GM19023 (cell line): Measurements from ENCODE around the gene CLEC10A.
"Not testable (repeated sequence)": the region's sequence is repeated elsewhere in the genome, so short reads cannot be mapped to it uniquely, and the experiment has no call there.

ENCODE experiments used
- ATAC-seq: cut with Tn5 transposase; IDR thresholded peaks from one replicate; pipeline ENCODE4 v1.9.1; 2021; ENCODE audit warnings: mild to moderate bottlenecking, moderate library complexity; ENCODE audit not compliant: unreplicated experiment

CLEC10A gene

GRCh38 chr17:7079581-7080455 lies at the start of gene CLEC10A:
TSS of gene CLEC10A (minus strand) at chr17:7080251. CDS start at chr17:7078812, 1,439 bp downstream.
- ATAC-seq: no peak

DNA sequence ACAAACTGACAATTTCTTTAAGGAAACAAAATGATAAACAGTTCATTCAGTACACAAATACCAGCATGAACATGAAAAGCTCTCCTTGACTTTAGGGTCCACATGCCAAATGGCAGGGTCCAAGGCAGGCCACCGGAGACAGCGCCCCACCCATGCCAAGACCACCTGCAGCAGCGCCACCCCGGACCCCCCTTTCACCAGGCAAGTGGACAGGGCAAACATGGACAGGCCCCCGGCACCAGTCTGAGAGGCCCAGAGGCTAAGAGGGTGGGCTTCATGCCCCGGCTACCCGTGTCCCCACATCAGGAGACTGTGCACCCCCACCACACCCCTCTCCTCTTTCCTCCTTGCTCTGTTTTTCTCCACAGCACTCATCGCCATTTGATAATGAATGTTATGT lies 49.3 kb upstream of the CLEC10A start:
- ATAC-seq: no peak

DNA sequence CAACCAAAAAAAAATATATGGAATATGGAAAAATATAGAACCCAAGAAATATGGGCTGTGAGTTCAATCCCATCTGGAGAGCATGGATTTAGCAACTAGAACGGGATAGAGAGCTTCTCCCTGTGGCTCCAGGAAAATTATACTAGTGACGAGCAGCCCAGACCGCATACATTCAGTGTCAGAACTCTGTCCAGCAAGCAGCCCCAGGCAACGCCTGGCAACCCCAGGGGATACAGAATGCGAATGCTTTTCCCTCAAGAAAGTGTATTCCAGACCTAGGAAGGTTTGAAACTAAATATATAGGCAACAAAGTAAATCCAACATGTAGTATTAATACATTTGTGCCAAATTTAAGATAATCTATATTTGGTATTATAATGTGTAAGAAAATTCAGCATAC lies 48.1 kb upstream of the CLEC10A start:
- no peak for ATAC-seq

GRCh38 chr17:7127501-7127900 lies 47.5 kb upstream of the CLEC10A start:
- not testable (repeated sequence) for ATAC-seq

DNA sequence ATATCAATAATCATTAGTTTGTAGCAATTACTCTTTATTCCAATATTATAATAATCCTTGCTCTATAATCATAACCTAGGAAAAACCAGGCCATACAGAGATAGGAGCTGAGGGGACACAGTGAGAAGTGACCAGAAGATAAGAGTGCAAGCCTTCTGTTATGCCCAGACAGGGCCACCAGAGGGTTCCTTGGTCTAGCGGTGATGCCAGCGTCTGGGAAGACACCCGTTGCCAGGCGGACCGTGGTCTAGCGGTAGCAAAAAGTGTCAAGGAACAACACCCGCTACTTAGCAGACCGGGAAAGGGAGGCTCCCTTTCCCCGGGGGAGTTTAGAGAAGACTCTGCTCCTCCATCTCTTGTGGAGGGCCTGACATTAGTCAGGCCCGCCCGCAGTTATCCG lies 46.3 kb upstream of the CLEC10A start:
- not testable (repeated sequence) for ATAC-seq

DNA sequence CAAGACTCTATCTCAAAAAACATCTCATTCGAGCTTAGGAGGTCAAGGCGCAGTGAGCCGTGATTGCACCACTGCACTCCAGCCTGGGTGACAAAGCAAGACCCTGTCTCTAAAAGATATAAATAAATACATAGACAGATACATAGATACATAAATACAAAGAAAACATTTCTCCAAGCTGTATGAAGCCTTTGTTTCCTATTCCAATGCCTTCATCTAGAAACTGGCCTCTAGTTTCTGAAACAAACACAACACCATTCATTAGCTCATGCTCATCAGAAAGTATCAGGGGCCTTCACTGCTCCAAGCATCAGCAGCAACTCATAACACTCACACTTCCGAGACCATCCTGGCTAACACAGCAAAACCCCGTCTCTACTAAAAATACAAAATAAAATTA lies 44.9 kb upstream of the CLEC10A start:
- no peak for ATAC-seq

- ATAC-seq: no peak
Measured at GRCh38 chr17:7123844-7124243, 43.8 kb upstream of the CLEC10A start.

DNA sequence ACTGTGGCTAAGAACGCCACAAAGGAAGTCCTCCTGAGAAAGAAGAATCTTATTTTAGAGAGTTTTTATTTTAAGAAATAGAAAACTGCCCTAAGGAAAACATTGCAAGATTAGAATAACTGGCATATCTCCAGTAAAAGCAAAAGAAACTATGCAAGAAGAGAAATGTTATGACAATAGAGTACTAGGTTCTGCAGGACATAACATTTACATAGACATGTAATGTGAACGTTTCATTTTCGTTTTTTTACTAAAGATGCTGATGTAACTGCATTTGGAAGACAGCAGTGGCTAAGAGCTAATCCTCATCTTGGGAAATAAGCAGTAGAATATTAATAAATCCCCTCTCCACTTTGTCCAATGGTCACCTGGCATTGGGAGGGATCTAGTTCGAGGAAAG lies 42.3 kb upstream of the CLEC10A start:
- ATAC-seq: no peak

DNA sequence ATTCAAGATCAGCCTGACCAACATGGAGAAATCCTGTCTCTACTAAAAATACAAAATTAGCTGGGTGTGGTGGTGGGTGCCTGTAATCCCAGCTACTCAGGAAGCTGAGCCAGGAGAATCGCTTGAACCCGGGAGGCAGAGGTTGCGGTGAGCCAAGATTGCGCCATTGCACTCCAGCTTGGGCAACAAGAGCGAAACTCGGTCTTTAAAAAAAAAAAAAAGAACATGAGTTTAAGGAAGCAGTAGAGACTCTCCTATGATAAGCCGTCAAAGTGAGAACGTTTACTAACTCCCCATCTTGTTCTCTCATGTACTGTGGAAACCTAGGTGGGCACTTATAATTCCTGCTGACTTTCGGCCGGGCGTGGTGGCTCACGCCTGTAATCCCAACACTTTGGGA lies 40.6 kb upstream of the CLEC10A start:
- not testable (repeated sequence) for ATAC-seq

- no peak for ATAC-seq
Measured at GRCh38 chr17:7120123-7120522, 40.1 kb upstream of the CLEC10A start.

DNA sequence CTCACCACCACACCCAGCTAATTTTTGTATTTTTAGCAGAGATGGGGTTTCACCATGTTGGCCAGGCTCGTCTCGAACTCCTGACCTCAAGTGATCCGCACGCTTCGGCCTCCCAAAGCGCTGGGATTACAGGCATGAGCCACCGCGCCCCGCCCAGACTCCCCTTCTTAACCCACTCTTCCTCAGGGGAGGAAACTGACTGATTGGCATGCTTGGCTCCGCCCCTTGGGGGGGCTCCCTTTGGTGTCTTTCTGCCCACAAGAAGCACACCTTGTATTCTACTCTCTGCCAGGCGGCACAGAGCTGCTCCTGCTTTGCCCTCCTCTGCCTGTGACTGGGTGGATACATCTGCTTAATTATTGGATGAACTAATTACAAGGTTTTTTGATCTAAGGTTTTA lies 39.3 kb upstream of the CLEC10A start:
- ATAC-seq: no peak

GRCh38 chr17:7114875-7115614 lies 35.0 kb upstream of the CLEC10A start:
- no peak for ATAC-seq

- ATAC-seq: no peak
Measured at GRCh38 chr17:7114241-7114874, 34.3 kb upstream of the CLEC10A start, which contains the start of gene ASGR2. TSS of gene ASGR2 (minus strand) at chr17:7114822. CDS start at chr17:7114240, 582 bp downstream.

- ATAC-seq: no peak
Measured at GRCh38 chr17:7113273-7114071, 33.4 kb upstream of the CLEC10A start.

DNA sequence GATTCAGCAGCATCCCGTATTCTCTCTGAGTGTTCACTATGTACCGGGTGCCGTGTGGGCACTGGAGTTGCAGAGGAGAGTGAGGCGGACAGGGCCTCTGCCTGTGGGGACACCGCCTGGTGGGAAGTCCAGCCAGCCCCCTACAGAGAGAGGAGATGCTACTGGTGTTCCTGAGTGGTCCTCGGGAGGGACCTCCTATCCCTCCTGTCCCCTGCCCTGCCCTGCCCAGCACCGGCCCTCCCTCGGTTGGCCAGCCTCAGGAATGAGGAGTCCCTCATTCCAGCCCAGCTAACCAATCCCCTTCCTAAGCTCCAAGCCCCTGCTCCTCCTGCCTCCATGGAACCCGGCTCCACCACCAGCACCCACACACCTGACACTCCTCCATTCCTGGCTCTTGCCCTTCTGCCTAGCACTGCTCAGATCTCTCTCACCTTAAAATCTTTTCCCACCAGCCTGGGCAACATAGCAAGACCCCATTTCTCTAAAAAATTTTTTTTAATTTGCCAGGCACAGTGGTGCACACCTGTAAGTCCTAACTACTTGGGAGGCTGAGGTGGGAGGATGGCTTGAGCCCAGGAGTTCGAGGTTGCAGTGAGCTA lies 32.6 kb upstream of the CLEC10A start:
- ATAC-seq: no peak

DNA sequence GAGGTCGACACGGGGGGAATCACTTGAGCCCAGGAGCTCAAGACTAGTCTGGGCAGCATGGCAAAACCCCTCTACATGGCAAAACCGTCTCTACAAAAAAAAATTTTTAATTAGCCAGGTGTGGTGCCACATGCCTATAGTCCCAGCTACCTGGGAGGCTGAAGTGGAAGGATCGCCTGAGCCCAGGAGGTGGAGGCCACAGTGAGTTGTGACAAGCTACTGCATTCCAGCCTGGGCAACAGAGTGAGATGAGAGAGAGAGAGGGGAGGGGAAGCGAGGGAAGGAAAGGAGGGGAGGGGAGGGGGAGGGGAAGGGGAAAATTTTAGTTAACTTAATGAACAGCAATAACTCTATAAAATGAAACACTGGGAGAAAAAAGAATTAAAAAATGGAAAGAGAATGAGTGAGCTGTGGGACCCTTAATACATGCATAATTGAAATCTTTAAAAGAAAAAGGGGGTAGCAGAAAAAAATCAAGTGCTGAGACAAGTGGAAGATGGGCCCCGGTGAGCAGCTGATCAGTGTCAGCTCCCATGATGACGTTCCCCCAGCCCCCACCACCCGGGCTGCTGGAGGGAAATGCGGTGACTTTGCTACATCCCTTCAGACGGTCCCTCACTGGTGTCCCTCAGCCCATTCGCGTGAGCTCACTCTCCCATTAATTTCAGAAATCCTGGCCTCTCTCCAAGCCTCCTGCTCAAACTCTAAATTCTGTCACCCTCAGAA lies 31.9 kb upstream of the CLEC10A start:
- ATAC-seq: no peak

DNA sequence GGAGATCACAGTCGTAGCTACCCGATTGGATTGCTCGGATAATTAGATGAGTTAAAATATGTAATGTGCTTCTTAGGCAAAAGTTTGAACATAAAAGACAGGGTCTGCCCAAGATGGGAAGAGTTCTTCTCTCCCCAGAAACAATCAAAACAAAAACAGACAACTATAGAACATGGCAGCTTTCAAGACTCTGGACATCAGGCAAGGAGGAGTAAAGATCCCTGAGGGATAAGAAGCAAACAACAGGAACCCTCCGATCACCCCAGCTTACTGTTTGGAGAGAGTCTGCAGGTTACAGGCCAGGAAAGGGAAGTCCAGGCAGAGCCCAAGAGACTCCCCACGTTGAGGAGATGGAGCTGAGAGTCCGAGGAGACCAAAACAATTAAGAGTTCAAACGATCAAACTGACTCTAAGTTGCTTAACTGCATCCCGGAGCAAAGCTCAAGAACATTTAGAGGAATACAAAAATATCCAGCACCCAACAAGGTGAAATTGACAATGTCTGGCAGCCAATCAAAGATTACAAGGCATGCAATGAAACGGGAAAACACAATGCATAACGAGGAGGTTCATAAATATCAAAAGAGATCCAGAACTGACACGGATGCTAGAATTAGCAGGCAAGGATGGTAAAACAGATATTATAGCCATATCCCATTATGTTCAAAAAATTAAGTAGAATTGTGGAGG lies 30.7 kb upstream of the CLEC10A start:
- ATAC-seq: no peak

DNA sequence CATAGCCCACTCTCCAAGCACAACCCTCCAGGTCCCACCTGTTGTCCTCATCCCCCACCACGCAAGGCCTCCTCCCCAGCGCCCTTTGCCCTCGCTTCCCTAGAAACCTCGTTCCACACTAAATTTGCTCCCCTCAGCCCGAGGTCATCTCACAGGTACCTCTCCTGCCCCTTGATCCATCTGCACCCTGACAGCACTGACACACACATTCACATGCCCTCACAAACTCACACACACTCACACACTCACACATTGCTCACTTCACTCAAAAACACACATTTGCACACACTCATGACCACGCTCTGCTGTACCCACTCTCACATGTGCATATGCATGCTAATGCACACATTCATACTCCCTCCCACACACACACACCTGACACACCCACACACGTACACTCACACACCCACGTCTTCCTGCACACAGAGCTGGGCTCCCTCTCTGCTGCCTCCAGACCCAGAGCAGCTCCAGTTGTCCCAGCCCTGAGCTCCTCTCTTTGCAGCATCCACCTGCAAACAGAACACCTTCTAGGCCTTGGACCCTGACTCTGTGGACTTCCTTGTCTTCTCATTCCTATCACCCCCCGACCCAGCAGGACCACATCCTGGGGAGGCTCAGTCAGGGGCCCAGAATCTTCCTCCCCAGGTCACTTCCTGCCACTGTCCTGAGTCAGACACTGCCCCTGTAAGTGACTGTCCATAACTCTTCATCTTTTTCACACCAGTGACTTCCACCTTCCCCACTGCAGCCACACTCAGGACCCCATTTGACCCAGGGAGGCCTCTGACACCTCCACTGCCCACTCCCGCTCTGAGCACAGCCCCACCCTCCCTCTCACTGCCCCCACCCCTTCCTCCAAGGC lies 29.6 kb upstream of the CLEC10A start:
- no peak for ATAC-seq
